ENCODE results near the gene PPP1R14C.

- TF ChIP-seq CTCF (IDR thresholded peaks at IDR 0.05; ENCODE audit: low read depth, low read length) (no peak), EZH2phosphoT487 (IDR thresholded peaks at IDR 0.05; ENCODE audit: low read depth) (no peak)
Measured at GRCh38 chr6:150224820-150225219, 82.0 kb downstream of the PPP1R14C start.

All from OCI-LY3 (cell line).